Dedifferentiated amniotic fluid mesenchymal stem cell (primary cell): ENCODE measurements around the gene TMED1.

ENCODE experiments used
- DNase-seq: peaks from one replicate; pipeline ENCODE4 v3.0.0-alpha.2; 2016; ENCODE audit errors: extremely low spot score

The TMED1 gene

GRCh38 chr19:10831987-10832938 is 3.7 kb downstream of the TMED1 start:
- DNase-seq: no peak

- no peak for DNase-seq
Observed at GRCh38 chr19:10830931-10831779, 4.9 kb downstream of the TMED1 start.

- no peak for DNase-seq
Observed at GRCh38 chr19:10830370-10830769, 5.6 kb downstream of the TMED1 start.

GRCh38 chr19:10829967-10830366 is 6.0 kb downstream of the TMED1 start:
- no peak for DNase-seq

- DNase-seq: no peak
Observed at GRCh38 chr19:10828981-10829821, 6.8 kb downstream of the TMED1 start.

- no peak for DNase-seq
Observed at GRCh38 chr19:10826846-10827245, 9.2 kb downstream of the TMED1 start.

GRCh38 chr19:10826231-10826630 is 9.8 kb downstream of the TMED1 start:
- no peak for DNase-seq

GRCh38 chr19:10823690-10824089 is 12.3 kb downstream of the TMED1 start:
- no peak for DNase-seq

GRCh38 chr19:10820173-10820572 is 15.8 kb downstream of the TMED1 start:
- no peak for DNase-seq

GRCh38 chr19:10819124-10820060 is 16.6 kb downstream of the TMED1 start:
- no peak for DNase-seq

- no peak for DNase-seq
Observed at GRCh38 chr19:10818301-10819123, 17.5 kb downstream of the TMED1 start.

GRCh38 chr19:10817291-10818038 is 18.5 kb downstream of the TMED1 start:
- DNase-seq: peak; percentile 94

GRCh38 chr19:10816691-10817090 is 19.3 kb downstream of the TMED1 start:
- no peak for DNase-seq

GRCh38 chr19:10815969-10816644 is 19.9 kb downstream of the TMED1 start:
- peak; percentile 40 for DNase-seq

- DNase-seq: no peak
Observed at GRCh38 chr19:10815007-10815536, 20.9 kb downstream of the TMED1 start.

GRCh38 chr19:10812902-10813404 is 23.1 kb downstream of the TMED1 start:
- DNase-seq: peak; percentile 81

GRCh38 chr19:10812196-10812595 is 23.8 kb downstream of the TMED1 start:
- DNase-seq: no peak
